ENCODE measurements around the gene CYP2A6. TPM values are rescaled to one million over a fixed set of nuclear protein-coding genes. Genes with fewer than 3 reads are reported as not detected.
"Not testable (repeated sequence)": the region's sequence is repeated elsewhere in the genome, so short reads cannot be mapped to it uniquely, and the experiment has no call there.

CYP2A6 gene
- polyA plus RNA-seq, 1 of the 3 experiments (the other 2 are of a cell fraction) = not detected

DNA sequence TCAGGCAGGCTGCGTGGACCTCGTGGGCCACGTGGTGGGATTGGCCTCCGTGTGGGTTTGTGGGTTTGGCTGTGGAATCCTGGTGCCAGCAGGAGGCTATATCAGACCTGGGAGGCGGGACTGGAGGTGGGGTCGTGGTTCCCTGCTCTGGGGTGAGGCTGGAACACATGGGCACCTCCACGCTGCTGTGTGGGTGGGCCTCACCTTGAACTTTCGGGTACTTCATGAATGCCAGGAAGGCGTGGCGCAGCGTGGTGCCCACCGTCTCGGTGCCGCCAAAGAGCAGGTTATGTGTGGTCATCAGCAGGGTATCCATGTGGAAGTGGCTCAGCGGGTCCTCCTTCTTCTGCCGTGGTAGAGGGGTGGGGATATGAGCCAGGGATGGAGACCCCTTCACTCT lies 25.3 kb downstream of the CYP2A6 start:
- H3K27ac ChIP-seq (ENCODE audit: low read depth in 2 of 2, low read length in 1 of 2); H3K4me1 ChIP-seq (ENCODE audit: control insufficient read depth in 1 of 2, insufficient read depth in 2 of 2, low read depth in 1 of 2, low read length in 1 of 2); H3K9me2 ChIP-seq; H3K4me2 ChIP-seq; DNase-seq; POLR2A ChIA-PET; H3K9ac ChIP-seq; H3K4me3 ChIP-seq (ENCODE audit: low read depth in 2 of 2, low read length in 1 of 2); H4K20me1 ChIP-seq (ENCODE audit: insufficient read depth); H3K79me2 ChIP-seq (ENCODE audit: insufficient read depth); H3F3A ChIP-seq (replicated peaks; ENCODE audit: insufficient read depth); H3K27me3 ChIP-seq (ENCODE audit: insufficient read depth); H2AFZ ChIP-seq (ENCODE audit: low read depth); H3K9me3 ChIP-seq: not testable (repeated sequence)
- CTCF ChIA-PET = interaction anchor here (1.4 to 2.5 kb wide), 2 partner anchors 10 to 162 kb away, joined by 3 to 8 read pairs; no protein-coding TSS in a partner anchor
- WGBS (ENCODE audit: low lambda C conversion rate) = 95% methylated on average over 15 of the region's 16 CpGs
- H3K36me3 ChIP-seq (replicated peaks in 1 of 2; ENCODE audit: control insufficient read depth in 1 of 2, insufficient read depth in 2 of 2, low read length in 1 of 2) = peaks cover 3 to 16% of the 10 kb centered on the region in 2 experiments

DNA sequence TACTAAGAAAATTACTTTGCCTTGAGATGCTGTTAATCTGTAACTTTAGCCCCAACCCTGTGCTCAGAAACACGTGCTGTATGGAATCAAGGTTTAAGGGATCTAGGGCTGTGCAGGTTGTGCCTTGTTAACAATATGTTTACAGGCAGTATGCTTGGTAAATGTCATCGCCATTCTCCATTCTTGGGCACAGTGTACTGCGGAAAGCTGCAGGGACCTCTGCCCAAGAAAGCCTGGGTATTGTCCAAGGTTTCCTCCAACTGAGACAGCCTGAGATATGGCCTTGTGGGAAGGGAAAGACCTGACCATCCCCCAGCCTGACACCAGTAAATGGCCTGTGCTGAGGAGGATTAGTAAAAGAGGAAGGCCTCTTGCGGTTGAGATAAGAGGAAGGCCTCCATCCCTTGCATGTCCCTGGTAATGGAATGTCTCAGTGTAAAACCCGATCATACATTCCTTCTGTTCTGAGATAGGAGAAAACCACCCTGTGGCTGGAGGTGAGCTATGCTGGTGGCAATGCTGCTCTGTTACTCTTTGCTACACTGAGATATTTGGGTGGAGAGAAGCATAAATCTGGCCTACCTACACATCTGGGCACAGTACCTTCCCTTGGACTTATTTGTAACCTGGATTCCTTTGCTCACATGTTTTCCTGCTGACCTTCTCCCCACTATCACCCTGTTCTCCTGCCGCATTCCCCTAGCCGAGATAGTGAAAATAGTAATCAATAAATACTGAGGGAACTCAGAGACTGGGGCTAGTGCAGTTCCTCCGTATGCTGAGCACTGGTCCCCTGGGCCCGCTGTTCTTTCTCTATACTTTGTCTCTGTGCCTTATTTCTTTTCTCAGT lies 27.3 kb downstream of the CYP2A6 start:
- H3K9me3 ChIP-seq; H2AFZ ChIP-seq (ENCODE audit: low read depth); H4K20me1 ChIP-seq (ENCODE audit: insufficient read depth); H3K27me3 ChIP-seq (ENCODE audit: insufficient read depth); POLR2A ChIA-PET; H3K9me2 ChIP-seq; DNase-seq; H3F3A ChIP-seq (replicated peaks; ENCODE audit: insufficient read depth); H3K4me1 ChIP-seq (ENCODE audit: control insufficient read depth in 1 of 2, insufficient read depth in 2 of 2, low read depth in 1 of 2, low read length in 1 of 2); H3K27ac ChIP-seq (ENCODE audit: low read depth in 2 of 2, low read length in 1 of 2); H3K4me3 ChIP-seq (ENCODE audit: low read depth in 2 of 2, low read length in 1 of 2); H3K9ac ChIP-seq; H3K4me2 ChIP-seq; H3K79me2 ChIP-seq (ENCODE audit: insufficient read depth): not testable (repeated sequence)
- H3K36me3 ChIP-seq (replicated peaks in 1 of 2; ENCODE audit: control insufficient read depth in 1 of 2, insufficient read depth in 2 of 2, low read length in 1 of 2) = peaks cover 3 to 12% of the 10 kb centered on the region in 2 experiments
- CTCF ChIA-PET = interaction anchor here (2.5 kb wide), 1 partner anchor 160 kb away, joined by 8 read pairs; no protein-coding TSS in a partner anchor
- WGBS (ENCODE audit: low lambda C conversion rate) = 93% methylated on average over 9 of the region's 9 CpGs

DNA sequence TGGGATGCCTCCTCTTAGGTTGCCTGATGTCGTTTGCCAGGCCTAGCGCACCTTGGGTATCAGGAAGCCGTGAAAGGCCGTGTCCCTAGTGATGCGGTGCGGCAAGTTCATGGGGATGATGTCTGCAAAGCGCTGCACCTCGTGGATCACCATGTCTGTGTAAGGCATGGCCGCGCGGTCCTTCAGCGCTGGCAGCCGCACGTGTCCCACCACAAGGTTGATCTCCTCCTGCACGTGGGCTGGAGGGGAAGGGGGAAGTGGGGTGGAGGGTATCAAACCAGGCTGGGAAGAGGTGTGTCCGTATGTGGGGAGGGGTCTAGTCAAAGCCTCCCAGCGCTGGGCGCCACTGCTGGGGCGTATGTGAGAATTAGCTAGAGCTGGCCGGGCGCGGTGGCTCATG lies 28.1 kb downstream of the CYP2A6 start:
- Histone ChIP-seq H3K9me3 (no peaks in the 10 kb centered on the region), H3K9me2 (no peaks in the 10 kb centered on the region), H3F3A (replicated peaks; ENCODE audit: insufficient read depth) (peaks cover 4% of the 10 kb centered on the region), H2AFZ (ENCODE audit: low read depth) (no peak overlapping the region), H3K27ac (ENCODE audit: low read depth in 2 of 2, low read length in 1 of 2) (no peak overlapping the region), H4K20me1 (ENCODE audit: insufficient read depth) (no peaks in the 10 kb centered on the region), H3K4me1 (ENCODE audit: control insufficient read depth in 1 of 2, insufficient read depth in 2 of 2, low read depth in 1 of 2, low read length in 1 of 2) (peaks cover 3% of the 10 kb centered on the region in 2 experiments; a peak in 2 of 4 replicates), H3K79me2 (ENCODE audit: insufficient read depth) (no peaks in the 10 kb centered on the region), H3K4me2 (no peak overlapping the region), H3K4me3 (ENCODE audit: low read depth in 2 of 2, low read length in 1 of 2) (no peak overlapping the region), H3K9ac (no peak overlapping the region), H3K27me3 (ENCODE audit: insufficient read depth) (no peaks in the 10 kb centered on the region), H3K36me3 (replicated peaks in 1 of 2; ENCODE audit: control insufficient read depth in 1 of 2, insufficient read depth in 2 of 2, low read length in 1 of 2) (peaks cover 2 to 7% of the 10 kb centered on the region in 2 experiments)
- DNase-seq = no peak
- WGBS (ENCODE audit: low lambda C conversion rate) = 94% methylated on average over 21 of the region's 22 CpGs
- TF ChIP-seq NFIC (IDR thresholded peaks at IDR 0.05; ENCODE audit: borderline replicate concordance) (no peak), POLR2AphosphoS5 (IDR thresholded peaks at IDR 0.05; ENCODE audit: low read depth, low read length) (no peak)
- ChIA-PET CTCF (interaction anchor here (2.5 kb wide), 1 partner anchor 159 kb away, joined by 8 read pairs; no protein-coding TSS in a partner anchor), POLR2A (no interaction called here)

DNA sequence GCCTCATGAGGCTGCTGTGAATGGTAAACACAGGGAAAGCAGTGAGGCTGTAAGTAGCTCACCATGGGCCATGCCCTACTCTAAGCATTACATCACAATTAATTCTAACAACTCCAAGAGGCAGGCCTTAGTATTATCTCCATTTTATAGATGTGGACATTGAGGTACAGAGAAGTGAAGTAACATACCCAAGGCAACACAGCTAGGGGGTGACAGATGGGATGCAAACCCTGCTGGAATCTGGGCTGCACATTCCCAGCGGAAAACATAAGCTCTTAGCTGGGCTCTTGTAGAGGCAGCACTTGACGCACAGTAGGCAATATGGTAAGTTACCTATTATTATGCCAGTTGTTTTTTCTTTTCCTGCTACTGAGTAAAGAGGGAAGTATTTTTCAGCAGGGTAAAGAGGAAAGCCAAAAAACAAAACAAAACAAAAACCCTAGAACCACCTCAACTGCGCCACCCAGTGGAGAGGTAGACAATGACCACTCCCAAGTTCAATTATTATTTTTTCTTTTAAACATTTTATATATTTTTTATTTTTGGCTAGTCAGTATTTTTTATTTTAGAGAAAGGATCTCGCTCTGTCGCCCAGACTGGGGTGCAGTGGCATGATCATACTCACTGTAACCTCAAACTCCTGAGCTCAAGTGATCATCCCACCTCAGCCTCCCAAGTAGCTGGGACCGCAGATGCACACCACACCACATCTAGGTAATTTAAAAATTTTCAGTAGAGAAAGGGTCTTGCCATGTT lies 30.6 kb downstream of the CYP2A6 start:
- TF ChIP-seq, protein P1, sequence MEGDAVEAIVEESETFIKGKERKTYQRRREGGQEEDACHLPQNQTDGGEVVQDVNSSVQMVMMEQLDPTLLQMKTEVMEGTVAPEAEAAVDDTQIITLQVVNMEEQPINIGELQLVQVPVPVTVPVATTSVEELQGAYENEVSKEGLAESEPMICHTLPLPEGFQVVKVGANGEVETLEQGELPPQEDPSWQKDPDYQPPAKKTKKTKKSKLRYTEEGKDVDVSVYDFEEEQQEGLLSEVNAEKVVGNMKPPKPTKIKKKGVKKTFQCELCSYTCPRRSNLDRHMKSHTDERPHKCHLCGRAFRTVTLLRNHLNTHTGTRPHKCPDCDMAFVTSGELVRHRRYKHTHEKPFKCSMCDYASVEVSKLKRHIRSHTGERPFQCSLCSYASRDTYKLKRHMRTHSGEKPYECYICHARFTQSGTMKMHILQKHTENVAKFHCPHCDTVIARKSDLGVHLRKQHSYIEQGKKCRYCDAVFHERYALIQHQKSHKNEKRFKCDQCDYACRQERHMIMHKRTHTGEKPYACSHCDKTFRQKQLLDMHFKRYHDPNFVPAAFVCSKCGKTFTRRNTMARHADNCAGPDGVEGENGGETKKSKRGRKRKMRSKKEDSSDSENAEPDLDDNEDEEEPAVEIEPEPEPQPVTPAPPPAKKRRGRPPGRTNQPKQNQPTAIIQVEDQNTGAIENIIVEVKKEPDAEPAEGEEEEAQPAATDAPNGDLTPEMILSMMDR (IDR thresholded peaks at IDR 0.05) = peak; percentile 73
- peak; percentile 46 for TF ChIP-seq SMC3 (IDR thresholded peaks at IDR 0.05; ENCODE audit: low read depth, low read length)
- peak; percentile 63 for TF ChIP-seq RAD21 (IDR thresholded peaks at IDR 0.05; ENCODE audit: low read length)
- H3K27me3 ChIP-seq (ENCODE audit: insufficient read depth); H4K20me1 ChIP-seq (ENCODE audit: insufficient read depth); POLR2A ChIA-PET; H2AFZ ChIP-seq (ENCODE audit: low read depth); DNase-seq; H3K4me1 ChIP-seq (ENCODE audit: control insufficient read depth in 1 of 2, insufficient read depth in 2 of 2, low read depth in 1 of 2, low read length in 1 of 2); H3K36me3 ChIP-seq (replicated peaks in 1 of 2; ENCODE audit: control insufficient read depth in 1 of 2, insufficient read depth in 2 of 2, low read length in 1 of 2); H3K9me3 ChIP-seq; H3K27ac ChIP-seq (ENCODE audit: low read depth in 2 of 2, low read length in 1 of 2); H3K4me2 ChIP-seq; H3K4me3 ChIP-seq (ENCODE audit: low read depth in 2 of 2, low read length in 1 of 2); H3K9ac ChIP-seq; H3K9me2 ChIP-seq; H3K79me2 ChIP-seq (ENCODE audit: insufficient read depth); H3F3A ChIP-seq (replicated peaks; ENCODE audit: insufficient read depth): not testable (repeated sequence)
- 49% methylated on average over 6 of the region's 6 CpGs for WGBS (ENCODE audit: low lambda C conversion rate)
- CTCF ChIA-PET = interaction anchor here (1.0 to 5.4 kb wide), 12 partner anchors 9 to 161 kb away, joined by 3 to 44 read pairs (median 3); partner anchors contain the start of gene MIA

Measured in SK-N-SH (cell line).